Lung microvascular endothelial cell (primary cell): ENCODE results near the gene F2R. TPM values are rescaled to one million over a fixed set of nuclear protein-coding genes. Genes with fewer than 3 reads are reported as not detected.
A peak's percentile ranks its signal among the peaks of the same experiment; 100 is the strongest.
"Not testable (repeated sequence)": the region's sequence is repeated elsewhere in the genome, so short reads cannot be mapped to it uniquely, and the experiment has no call there.

ENCODE experiments used
- DNase-seq, 2 donors: peaks; one replicate each; pipeline versions ENCODE4 v3.0.0 to v3.0.0-alpha.2; 2010; ENCODE audit warnings: low read depth in 2 of 2
- total RNA-seq: library from RNA; depleted of rRNA; stranded (reverse); fragments of >200 nt; gene quantifications from 2 replicates; pipeline ENCODE4 v1.2.1, GENCODE V29; 2014

Gene F2R
- total RNA-seq: 59.3 and 81.7 TPM in 2 replicates

GRCh38 chr5:76715736-76716455 is at the start of gene F2R:
F2R (plus strand) TSS chr5:76716126; CDS start chr5:76716308, 182 bp downstream.
- DNase-seq: peak; percentile 86 to 94

GRCh38 chr5:76667495-76667894 is 48.4 kb upstream of the F2R start:
- DNase-seq: no peak

GRCh38 chr5:76669245-76669644 is 46.7 kb upstream of the F2R start:
- no peak for DNase-seq

GRCh38 chr5:76670508-76670907 is 45.4 kb upstream of the F2R start:
- no peak for DNase-seq

GRCh38 chr5:76672242-76672641 is 43.7 kb upstream of the F2R start:
- no peak for DNase-seq

- DNase-seq: no peak
Observed at GRCh38 chr5:76673125-76673524, 42.8 kb upstream of the F2R start.

GRCh38 chr5:76674330-76675066 is 41.4 kb upstream of the F2R start:
- no peak for DNase-seq

GRCh38 chr5:76675364-76675763 is 40.6 kb upstream of the F2R start:
- no peak for DNase-seq

GRCh38 chr5:76677849-76678472 is 38.0 kb upstream of the F2R start:
- DNase-seq: no peak

- peak; percentile 78 to 87 for DNase-seq
Observed at GRCh38 chr5:76679231-76679630, 36.7 kb upstream of the F2R start.

GRCh38 chr5:76680826-76681225 is 35.1 kb upstream of the F2R start:
- DNase-seq: not testable (repeated sequence)

GRCh38 chr5:76681287-76681686 is 34.6 kb upstream of the F2R start:
- DNase-seq: no peak

- no peak for DNase-seq
Observed at GRCh38 chr5:76682387-76682786, 33.5 kb upstream of the F2R start.

GRCh38 chr5:76683816-76684731 is 31.9 kb upstream of the F2R start:
- peak in 1 of 2 donors; percentile 63 for DNase-seq

GRCh38 chr5:76684756-76685519 is 31.0 kb upstream of the F2R start:
- peak in 1 of 2 donors; percentile 32 for DNase-seq

- DNase-seq: no peak
Observed at GRCh38 chr5:76685704-76686103, 30.2 kb upstream of the F2R start.

- no peak for DNase-seq
Observed at GRCh38 chr5:76688212-76688611, 27.7 kb upstream of the F2R start.

GRCh38 chr5:76688836-76689235 is 27.1 kb upstream of the F2R start:
- no peak for DNase-seq

GRCh38 chr5:76689321-76690036 is 26.4 kb upstream of the F2R start:
- DNase-seq: peak in 1 of 2 donors; percentile 92
